IPS-20b (cell line): ENCODE results near the gene UPK3A.

Experiments used
- H3K27ac ChIP-seq: one replicate; pipeline ENCODE4 v1.5.1; 2013; ENCODE audit warnings: low read length
- H3K27me3 ChIP-seq: 2 replicates; pipeline ENCODE4 v1.6.1; 2013; ENCODE audit warnings: mild to moderate bottlenecking, low read length, inconsistent platforms; ENCODE audit not compliant: insufficient read depth
- H3K36me3 ChIP-seq: 2 replicates; pipeline ENCODE4 v1.6.1; 2013; ENCODE audit warnings: low read depth, mild to moderate bottlenecking, inconsistent platforms, low read length, moderate library complexity; ENCODE audit not compliant: insufficient read depth
- H3K4me1 ChIP-seq: 2 replicates; pipeline ENCODE4 v1.6.1; 2013; ENCODE audit warnings: mild to moderate bottlenecking, control low read depth, inconsistent platforms, low read length, moderate library complexity; ENCODE audit not compliant: insufficient read depth
- H3K4me3 ChIP-seq: 2 replicates; pipeline ENCODE4 v1.5.1; 2013; ENCODE audit warnings: mild to moderate bottlenecking, low read length, inconsistent platforms
- H3K9ac ChIP-seq: 2 replicates; pipeline ENCODE4 v1.6.1; 2013; ENCODE audit warnings: low read depth, mild to moderate bottlenecking, inconsistent platforms, low read length, moderate library complexity
- H3K9me3 ChIP-seq: 2 replicates; pipeline ENCODE4 v1.6.1; 2013; ENCODE audit warnings: mild to moderate bottlenecking, low read depth, low read length, inconsistent platforms; ENCODE audit not compliant: insufficient read depth

UPK3A gene

DNA sequence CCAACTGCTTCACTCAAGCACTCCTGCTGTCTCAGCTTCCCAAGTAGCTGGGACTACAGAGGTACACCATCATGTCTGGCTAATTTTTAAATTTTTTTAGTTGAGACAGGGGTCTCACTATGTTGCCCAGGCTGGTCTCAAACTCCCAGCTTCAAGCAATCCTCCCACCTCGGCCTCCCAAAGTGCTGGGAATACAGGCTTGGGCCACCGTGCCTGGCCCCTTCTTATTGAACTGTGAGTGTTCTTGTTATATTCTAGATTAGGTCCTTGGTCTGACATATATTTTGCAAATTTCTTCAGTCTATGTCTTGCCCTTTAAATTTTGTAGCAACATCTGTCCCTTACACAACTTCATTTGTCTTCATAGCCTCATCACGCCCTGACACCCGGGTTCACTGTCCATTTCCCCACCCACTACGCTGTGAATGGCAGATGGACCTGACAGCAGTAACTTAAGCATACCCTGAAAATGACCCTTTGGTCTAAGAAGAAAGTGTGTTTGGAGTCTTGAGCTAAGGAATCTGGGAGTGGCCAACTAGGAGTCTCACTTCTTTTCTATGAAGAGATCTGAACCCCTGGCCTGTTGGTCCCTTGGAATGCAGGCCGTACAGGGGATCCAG lies 20.8 kb downstream of the UPK3A start:
- H3K4me1 ChIP-seq, result no peaks in the 10 kb centered on the region; the same call in 1 of the 2 replicates
- no peak overlapping the region for H3K9ac ChIP-seq
- H3K27me3 ChIP-seq, result peaks cover under 1% of the 10 kb centered on the region; the same call in 1 of the 2 replicates
- H3K27ac ChIP-seq, result no peak overlapping the region
- H3K36me3 ChIP-seq, result no peaks in the 10 kb centered on the region
- H3K4me3 ChIP-seq, result no peak overlapping the region
- no peaks in the 10 kb centered on the region for H3K9me3 ChIP-seq

DNA sequence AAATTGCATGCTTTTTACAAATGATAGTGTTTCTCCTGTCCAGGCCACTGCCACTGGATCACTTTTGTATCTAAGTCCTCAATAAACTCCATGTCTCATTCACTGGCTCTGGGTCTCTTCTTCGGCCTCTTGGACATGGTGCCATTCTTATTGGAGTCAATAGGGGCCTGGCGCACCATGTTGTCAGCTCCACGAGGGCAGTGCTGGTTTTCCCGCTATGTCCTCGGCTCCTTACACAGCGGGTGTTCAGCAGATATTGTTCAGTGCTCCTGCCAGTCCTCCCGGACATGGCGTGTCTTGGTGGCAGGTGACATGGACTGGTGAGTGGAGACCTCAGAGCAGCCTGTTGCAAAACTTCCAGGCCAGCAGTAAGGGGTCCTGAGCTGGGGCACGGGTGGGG lies 21.4 kb downstream of the UPK3A start:
- peaks cover 6% of the 10 kb centered on the region for H3K27me3 ChIP-seq
- no peaks in the 10 kb centered on the region for H3K36me3 ChIP-seq
- no peak overlapping the region for H3K4me3 ChIP-seq
- H3K9ac ChIP-seq, result no peak overlapping the region
- H3K9me3 ChIP-seq, result no peaks in the 10 kb centered on the region
- H3K27ac ChIP-seq, result no peak overlapping the region
- peaks cover 5% of the 10 kb centered on the region; the same call in 1 of the 2 replicates for H3K4me1 ChIP-seq

DNA sequence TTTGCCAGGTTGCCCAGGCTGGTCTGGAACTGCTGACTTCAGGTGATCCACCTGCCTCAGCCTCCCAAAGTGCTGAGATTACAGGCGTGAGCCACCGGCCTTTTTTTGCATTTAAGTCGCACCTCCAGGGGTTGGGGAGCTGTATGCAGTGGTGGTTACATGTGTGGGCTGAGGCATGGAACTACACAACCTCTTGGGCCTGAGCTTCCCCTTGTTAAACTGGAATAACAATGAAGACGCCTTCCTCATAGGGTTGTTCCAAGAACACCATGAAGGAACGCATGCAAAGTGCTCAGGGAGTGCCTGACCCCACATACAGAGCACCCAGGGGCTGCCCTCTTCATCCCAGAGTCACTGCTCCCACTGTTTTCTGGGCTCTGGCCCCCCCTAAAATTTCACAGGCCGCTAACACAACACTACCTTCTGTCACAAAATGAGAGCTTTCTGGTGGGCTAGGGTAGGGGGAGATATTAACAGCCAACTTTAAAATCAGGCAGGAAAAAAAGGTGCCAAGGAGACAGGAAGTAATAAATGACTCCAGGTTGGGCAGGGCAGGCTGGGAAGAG lies 23.7 kb downstream of the UPK3A start:
- Histone ChIP-seq H3K36me3 (no peaks in the 10 kb centered on the region), H3K9ac (no peak overlapping the region), H3K4me1 (peaks cover 5% of the 10 kb centered on the region; the same call in 1 of the 2 replicates), H3K9me3 (no peaks in the 10 kb centered on the region), H3K4me3 (peak overlapping the region; percentile 72; the same call in 1 of the 2 replicates), H3K27me3 (peaks cover 9% of the 10 kb centered on the region), H3K27ac (no peak overlapping the region)

DNA sequence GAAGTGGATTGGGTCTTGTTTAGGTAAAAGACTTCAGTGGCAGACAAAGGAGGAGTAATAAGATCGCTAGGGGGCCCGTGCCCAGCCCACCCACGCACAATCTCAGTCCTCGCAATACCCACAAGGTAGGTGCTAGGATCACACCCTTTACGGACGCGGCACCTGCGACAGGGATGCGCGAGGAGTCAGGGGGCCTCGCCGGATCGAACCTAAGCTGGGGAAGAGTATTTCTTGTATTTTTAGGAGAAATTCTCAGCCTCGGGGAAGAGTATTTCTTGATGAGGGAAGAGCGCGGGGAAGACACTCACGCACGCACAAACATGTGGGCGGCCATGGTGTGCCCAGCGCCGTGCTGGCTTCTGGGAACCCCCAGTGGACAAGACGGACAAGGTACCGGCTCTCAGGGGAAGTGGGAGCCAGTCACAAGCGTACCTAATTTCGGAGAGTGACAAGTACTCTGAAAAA lies 24.2 kb downstream of the UPK3A start:
- Histone ChIP-seq H3K27ac (no peak overlapping the region), H3K27me3 (peaks cover 9% of the 10 kb centered on the region), H3K9me3 (no peaks in the 10 kb centered on the region), H3K36me3 (no peaks in the 10 kb centered on the region), H3K4me1 (peaks cover 5% of the 10 kb centered on the region; the same call in 1 of the 2 replicates), H3K4me3 (peak overlapping the region; percentile 72), H3K9ac (peak overlapping the region; percentile 76; the same call in 1 of the 2 replicates)

GRCh38 chr22:45309422-45310227 lies 24.9 kb downstream of the UPK3A start, which contains the start of gene FAM118A:
TSS of gene FAM118A (plus strand) at chr22:45309934. CDS start at chr22:45322380, 12,446 bp downstream.
- Histone ChIP-seq H3K9me3 (no peaks in the 10 kb centered on the region), H3K4me3 (peak within 1 kb of the TSS; percentile 89), H3K4me1 (peaks cover 5% of the 10 kb centered on the region; the same call in 1 of the 2 replicates), H3K27me3 (peaks cover 9% of the 10 kb centered on the region), H3K27ac (no peak within 1 kb of the TSS), H3K36me3 (no peaks in the 10 kb centered on the region), H3K9ac (peak within 1 kb of the TSS; percentile 81)

DNA sequence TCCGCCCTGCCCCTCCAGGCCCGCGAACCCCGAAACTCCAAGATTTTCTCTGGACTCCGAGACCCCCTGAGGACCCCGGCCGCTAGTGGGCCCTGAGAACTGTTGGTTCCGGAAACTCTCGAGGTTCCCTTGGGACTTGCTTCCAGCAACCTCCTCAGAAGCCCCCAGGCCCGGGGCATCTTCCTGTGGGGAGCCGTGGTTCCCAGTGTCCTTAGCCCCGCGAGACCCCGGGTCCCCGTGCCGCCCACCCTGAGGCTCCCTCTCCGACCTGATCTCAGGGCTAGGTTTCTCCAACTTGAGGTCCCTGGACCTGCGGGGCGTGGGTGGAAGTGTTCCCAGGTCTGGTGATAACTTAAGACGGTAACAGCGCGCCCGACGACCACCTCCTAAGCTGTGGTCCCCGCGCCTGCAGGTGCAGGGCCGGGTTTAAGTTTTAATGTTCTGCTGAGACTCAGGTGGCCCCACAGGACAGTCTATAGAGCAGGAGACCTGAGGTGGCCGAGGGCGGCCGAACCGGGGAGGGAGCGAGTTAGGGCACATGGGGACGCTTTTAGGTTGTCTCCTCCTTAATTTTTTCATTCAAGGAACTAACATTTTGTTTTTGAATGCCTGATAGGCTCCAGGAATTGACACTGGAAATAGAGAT lies 25.7 kb downstream of the UPK3A start:
- Histone ChIP-seq H3K27me3 (peaks cover 9% of the 10 kb centered on the region), H3K36me3 (no peaks in the 10 kb centered on the region), H3K9me3 (no peaks in the 10 kb centered on the region), H3K27ac (no peak overlapping the region), H3K4me1 (peaks cover 5% of the 10 kb centered on the region; the same call in 1 of the 2 replicates), H3K9ac (peak overlapping the region; percentile 81), H3K4me3 (peak overlapping the region; percentile 89)

GRCh38 chr22:45310977-45311531 lies 26.3 kb downstream of the UPK3A start:
- peaks cover 5% of the 10 kb centered on the region; the same call in 1 of the 2 replicates for H3K4me1 ChIP-seq
- H3K9ac ChIP-seq, result peak overlapping the region; percentile 81
- no peaks in the 10 kb centered on the region for H3K36me3 ChIP-seq
- no peak overlapping the region for H3K27ac ChIP-seq
- peak overlapping the region; percentile 89 for H3K4me3 ChIP-seq
- H3K27me3 ChIP-seq, result peaks cover 9% of the 10 kb centered on the region
- H3K9me3 ChIP-seq, result no peaks in the 10 kb centered on the region

DNA sequence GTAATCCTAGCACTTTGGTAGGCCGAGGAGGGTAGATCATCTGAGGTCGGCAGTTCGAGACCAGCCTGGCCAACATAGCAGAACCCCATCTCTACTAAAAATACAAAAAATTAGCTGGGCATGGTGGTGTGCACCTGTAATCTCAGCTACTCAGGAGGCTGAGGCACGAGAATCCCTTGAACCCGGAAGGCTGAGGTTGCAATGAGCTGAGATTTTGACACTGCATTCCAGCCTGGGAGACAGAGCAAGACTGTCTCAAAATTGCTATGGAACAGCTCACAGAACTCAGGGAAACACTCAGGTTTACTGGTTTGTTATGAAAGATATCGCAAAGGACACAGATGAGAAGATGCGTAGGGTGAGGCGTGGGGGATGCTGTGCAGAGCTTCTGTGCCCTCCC lies 27.7 kb downstream of the UPK3A start:
- H3K9me3 ChIP-seq, result no peaks in the 10 kb centered on the region
- H3K27ac ChIP-seq, result no peak overlapping the region
- H3K36me3 ChIP-seq, result no peaks in the 10 kb centered on the region
- H3K9ac ChIP-seq, result no peak overlapping the region
- no peak overlapping the region for H3K4me3 ChIP-seq
- H3K27me3 ChIP-seq, result peaks cover 9% of the 10 kb centered on the region
- peaks cover 5% of the 10 kb centered on the region; the same call in 1 of the 2 replicates for H3K4me1 ChIP-seq

- Histone ChIP-seq H3K9ac (no peak overlapping the region), H3K36me3 (no peaks in the 10 kb centered on the region), H3K4me1 (peaks cover 5% of the 10 kb centered on the region; the same call in 1 of the 2 replicates), H3K4me3 (no peak overlapping the region), H3K27ac (no peak overlapping the region), H3K9me3 (no peaks in the 10 kb centered on the region), H3K27me3 (peaks cover 9% of the 10 kb centered on the region)
Measured at GRCh38 chr22:45312856-45313255, 28.1 kb downstream of the UPK3A start.

GRCh38 chr22:45314054-45314721 lies 29.4 kb downstream of the UPK3A start:
- no peak overlapping the region for H3K27ac ChIP-seq
- no peaks in the 10 kb centered on the region for H3K9me3 ChIP-seq
- no peak overlapping the region for H3K4me3 ChIP-seq
- H3K36me3 ChIP-seq, result no peaks in the 10 kb centered on the region
- peaks cover 9% of the 10 kb centered on the region for H3K27me3 ChIP-seq
- H3K9ac ChIP-seq, result no peak overlapping the region
- H3K4me1 ChIP-seq, result peaks cover 7% of the 10 kb centered on the region; the same call in 1 of the 2 replicates
